Endothelial cell of umbilical vein (primary cell): ENCODE results near the gene ACTG1. TPM values are rescaled to one million over a fixed set of nuclear protein-coding genes. Genes with fewer than 3 reads are reported as not detected.

Experiments used
- BruUV-seq: library from RNA; stranded (reverse); fragments of 400-500 nt; replicated peaks from 2 replicates; lab custom pipeline; 2021; lab: Mats Ljungman, UMichigan
- CTCF ChIA-PET: fragments of 300-600, 350-600 bp; sonication (Branson Sonifier 250); formaldehyde crosslinking; loops from one replicate; lab custom pipeline; 2021; ENCODE audit warnings: antibody characterized with exemption, inconsistent platforms; lab: Charles Lee
- POLR2A ChIA-PET: fragments of 300-600, 350-600 bp; sonication (Branson Sonifier 250); formaldehyde crosslinking; loops from one replicate; lab custom pipeline; 2021; ENCODE audit warnings: antibody characterized with exemption, inconsistent platforms; lab: Charles Lee
- DNase-seq: peaks from one replicate; pipeline ENCODE4 v3.0.0-alpha.2; 2011; ENCODE audit warnings: low read depth, low spot score
- FAIRE-seq: peaks from 2 replicates; lab custom pipeline; 2011; peaks lifted over from hg19 to GRCh38; lab: Jason Lieb, UNC
- H2AFZ ChIP-seq: 2 replicates; pipeline ENCODE4 v1.6.0; 2012; ENCODE audit warnings: low read depth, low read length, control low read depth, inconsistent platforms
- H3K27ac ChIP-seq: 2 replicates; pipeline ENCODE4 v1.5.1; 2011; ENCODE audit warnings: low read depth, mild to moderate bottlenecking, control low read depth, low read length, moderate library complexity; ENCODE audit not compliant: insufficient read depth
- H3K27me3 ChIP-seq, 2 experiments: 2 replicates each; pipeline versions ENCODE4 v1.6.0 to v1.6.1; 2011; ENCODE audit warnings: low read length in 2 of 2, mixed read lengths in 1 of 2; ENCODE audit not compliant: control insufficient read depth in 2 of 2, insufficient read depth in 2 of 2
- H3K36me3 ChIP-seq, 2 experiments: 2 replicates in 1 of 2; 3 replicates in 1 of 2; pipeline ENCODE4 v1.5.1; 2011; ENCODE audit warnings: low read length in 2 of 2, mild to moderate bottlenecking in 1 of 2, moderate library complexity in 1 of 2; ENCODE audit not compliant: control insufficient read depth in 2 of 2, insufficient read depth in 2 of 2; ENCODE audit errors: extremely low read depth in 1 of 2
- H3K4me1 ChIP-seq: 3 replicates; pipeline ENCODE4 v1.5.1; 2011; ENCODE audit warnings: mild to moderate bottlenecking, low read length; ENCODE audit not compliant: control insufficient read depth, insufficient read depth; ENCODE audit errors: extremely low read depth
- H3K4me2 ChIP-seq: 2 replicates; pipeline ENCODE4 v1.6.1; 2011; ENCODE audit warnings: low read length, control low read depth, mixed read lengths; ENCODE audit not compliant: insufficient read depth
- H3K4me3 ChIP-seq, 3 experiments: fragments of 200-600 bp in 1 of 3; sonication (generic), shearing (Covaris generic) in 1 of 3; replicated peaks in 1 of 3; 2 replicates each; pipeline ENCODE4 v1.5.1; 2011 to 2016; ENCODE audit warnings: control low read depth in 3 of 3, low read length in 3 of 3, mild to moderate bottlenecking in 2 of 3, inconsistent platforms in 1 of 3, low read depth in 1 of 3, moderate library complexity in 1 of 3; ENCODE audit not compliant: insufficient read depth in 1 of 3
- H3K79me2 ChIP-seq: 2 replicates; pipeline ENCODE4 v1.6.0; 2012; ENCODE audit warnings: low read length, inconsistent platforms; ENCODE audit not compliant: control insufficient read depth, insufficient read depth
- H3K9ac ChIP-seq: replicated peaks from 2 replicates; pipeline ENCODE3; 2011; ENCODE audit warnings: low read length, control low read depth; ENCODE audit not compliant: insufficient read depth; ENCODE audit errors: extremely low read depth
- H3K9me1 ChIP-seq: replicated peaks from 3 replicates; pipeline ENCODE4 v1.6.0; 2011; ENCODE audit warnings: mild to moderate bottlenecking, low read length; ENCODE audit not compliant: control insufficient read depth, insufficient read depth; ENCODE audit errors: extremely low read depth
- H3K9me3 ChIP-seq: replicated peaks from 2 replicates; pipeline ENCODE4 v1.5.1; 2012; ENCODE audit warnings: low read length, inconsistent platforms; ENCODE audit not compliant: control insufficient read depth, insufficient read depth
- H4K20me1 ChIP-seq: replicated peaks from 2 replicates; pipeline ENCODE3; 2011; ENCODE audit warnings: mild to moderate bottlenecking, low read length; ENCODE audit not compliant: control insufficient read depth, insufficient read depth; ENCODE audit errors: extremely low read depth
- EZH2 ChIP-seq: IDR thresholded peaks from 2 replicates; pipeline ENCODE4 v1.6.1; 2012; ENCODE audit warnings: borderline replicate concordance, low read depth, mild to moderate bottlenecking, moderate library complexity, low read length, inconsistent platforms; ENCODE audit not compliant: severe bottlenecking
- FOS ChIP-seq: IDR thresholded peaks from 2 replicates; pipeline ENCODE4 v1.6.1; 2011; ENCODE audit warnings: mild to moderate bottlenecking, low read length, moderate library complexity, borderline replicate concordance; ENCODE audit not compliant: insufficient read depth
- GATA2 ChIP-seq: IDR thresholded peaks from 2 replicates; pipeline ENCODE4 v1.7.0; 2011; ENCODE audit warnings: low read depth, mild to moderate bottlenecking, moderate library complexity, mixed read lengths, low read length; ENCODE audit not compliant: insufficient read length, insufficient read depth
- JUN ChIP-seq: IDR thresholded peaks from 2 replicates; pipeline ENCODE4 v1.6.1; 2011; ENCODE audit warnings: borderline replicate concordance, low read depth; ENCODE audit not compliant: insufficient read length, insufficient read depth
- MYC ChIP-seq: IDR thresholded peaks from one replicate; pipeline ENCODE4 v1.6.1; 2011; ENCODE audit warnings: mild to moderate bottlenecking, low read depth, low read length
- POLR2A ChIP-seq: IDR thresholded peaks from 2 replicates; pipeline ENCODE4 v1.6.1; 2012; ENCODE audit warnings: low read depth, mild to moderate bottlenecking, control low read depth, low read length
- POLR2AphosphoS5 ChIP-seq: IDR thresholded peaks from 2 replicates; pipeline ENCODE4 v1.6.1; 2012; ENCODE audit warnings: low read depth, mild to moderate bottlenecking, control low read depth, low read length, moderate library complexity; ENCODE audit not compliant: insufficient read depth
- dilution Hi-C: fragments of 300-500 bp; cut with MboI; formaldehyde crosslinking; loops from one replicate; pipeline ENCODE4 v1.15.0; 2019; ENCODE audit warnings: low sequenced_read_pairs; ENCODE audit not compliant: extremely low pct_ligation_motif_present
- intact Hi-C: fragments of 100-400 bp; cut with micrococcal nuclease; formaldehyde crosslinking; loops from one replicate; pipeline ENCODE4 v1.10.0; 2022
- polyA plus RNA-seq, 4 experiments: library from polyadenylated mRNA; depleted of rRNA in 3 of 4; stranded (reverse) in 3 of 4; unstranded in 1 of 4; fragments of >200 nt; gene quantifications; 2 replicates each; pipeline versions ENCODE4 v1.2.1 to v1.2.3, GENCODE V29; 2011 to 2012; ENCODE audit warnings: missing spikeins in 1 of 4
- total RNA-seq: library from RNA; stranded (reverse); gene quantifications from 2 replicates; pipeline ENCODE4 v1.2.3, GENCODE V29; 2021
- TF ChIP-seq, protein P1 (sequence below): IDR thresholded peaks from 2 replicates; pipeline ENCODE4 v1.6.1; 2011; ENCODE audit not compliant: insufficient read depth, insufficient read length
- TF ChIP-seq, protein P2 (sequence below), 2 donors: IDR thresholded peaks; 1 replicate in 1 of 2; 2 replicates in 1 of 2; pipeline ENCODE4 v1.5.1; 2011; ENCODE audit warnings: low read length in 2 of 2, mild to moderate bottlenecking in 2 of 2, moderate library complexity in 2 of 2, control low read depth in 1 of 2, inconsistent platforms in 1 of 2, low read depth in 1 of 2; ENCODE audit not compliant: insufficient read depth in 1 of 2; ENCODE audit errors: extremely low read depth in 1 of 2

The ACTG1 gene
- total and polyA plus RNA-seq, 2 donors (not counting 3 experiments of a cell fraction or from before 2014, with no cell fraction given): 6,127 to 10,663 TPM

DNA sequence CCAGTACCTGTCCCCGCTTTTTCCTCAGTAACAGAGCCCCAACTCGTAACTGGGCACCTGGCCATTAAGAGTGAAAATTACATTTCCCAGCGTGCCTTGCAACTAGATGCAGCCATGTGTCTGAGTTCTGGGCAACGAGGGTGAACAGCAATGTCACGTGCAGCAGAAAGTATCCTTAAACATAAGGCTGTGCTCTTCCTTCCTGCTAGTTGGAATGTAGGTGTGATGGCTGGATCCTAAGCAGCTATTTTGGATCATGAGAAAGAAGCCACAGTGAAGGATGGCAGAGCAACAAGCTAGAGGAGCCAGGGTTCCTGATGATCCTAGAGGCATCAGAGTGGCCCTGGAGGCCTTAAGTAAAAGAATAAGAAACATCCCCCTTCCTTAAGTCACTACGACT lies 36.0 kb downstream of the ACTG1 start:
- no peak for FAIRE-seq
- CTCF ChIA-PET: interaction anchor here (0.9 kb wide), 1 partner anchor 36 kb away, joined by 4 read pairs; no protein-coding TSS in a partner anchor
- H3K79me2 ChIP-seq: no peaks in the 10 kb centered on the region
- H3K9me1 ChIP-seq: no peaks in the 10 kb centered on the region
- POLR2A ChIA-PET: no interaction called here
- H3K27ac ChIP-seq: no peak overlapping the region
- H4K20me1 ChIP-seq: no peaks in the 10 kb centered on the region
- intact Hi-C loops: no loop called here
- no peaks in the 10 kb centered on the region for H3K36me3 ChIP-seq
- no peak overlapping the region for H3K9ac ChIP-seq
- no peak overlapping the region for H3K4me2 ChIP-seq
- no peak for DNase-seq
- peaks cover 1% of the 10 kb centered on the region for H3K4me1 ChIP-seq
- BruUV-seq: no TSS peak
- dilution Hi-C loops: no loop called here
- H3K9me3 ChIP-seq: no peaks in the 10 kb centered on the region
- no peak overlapping the region for H3K4me3 ChIP-seq
- no peak for TF ChIP-seq POLR2A
- no peak for TF ChIP-seq JUN
- TF ChIP-seq FOS: no peak
- TF ChIP-seq, protein P1, sequence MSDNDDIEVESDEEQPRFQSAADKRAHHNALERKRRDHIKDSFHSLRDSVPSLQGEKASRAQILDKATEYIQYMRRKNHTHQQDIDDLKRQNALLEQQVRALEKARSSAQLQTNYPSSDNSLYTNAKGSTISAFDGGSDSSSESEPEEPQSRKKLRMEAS: no peak
- TF ChIP-seq POLR2AphosphoS5: no peak
- TF ChIP-seq GATA2: no peak
- TF ChIP-seq MYC: no peak
- TF ChIP-seq, protein P2, sequence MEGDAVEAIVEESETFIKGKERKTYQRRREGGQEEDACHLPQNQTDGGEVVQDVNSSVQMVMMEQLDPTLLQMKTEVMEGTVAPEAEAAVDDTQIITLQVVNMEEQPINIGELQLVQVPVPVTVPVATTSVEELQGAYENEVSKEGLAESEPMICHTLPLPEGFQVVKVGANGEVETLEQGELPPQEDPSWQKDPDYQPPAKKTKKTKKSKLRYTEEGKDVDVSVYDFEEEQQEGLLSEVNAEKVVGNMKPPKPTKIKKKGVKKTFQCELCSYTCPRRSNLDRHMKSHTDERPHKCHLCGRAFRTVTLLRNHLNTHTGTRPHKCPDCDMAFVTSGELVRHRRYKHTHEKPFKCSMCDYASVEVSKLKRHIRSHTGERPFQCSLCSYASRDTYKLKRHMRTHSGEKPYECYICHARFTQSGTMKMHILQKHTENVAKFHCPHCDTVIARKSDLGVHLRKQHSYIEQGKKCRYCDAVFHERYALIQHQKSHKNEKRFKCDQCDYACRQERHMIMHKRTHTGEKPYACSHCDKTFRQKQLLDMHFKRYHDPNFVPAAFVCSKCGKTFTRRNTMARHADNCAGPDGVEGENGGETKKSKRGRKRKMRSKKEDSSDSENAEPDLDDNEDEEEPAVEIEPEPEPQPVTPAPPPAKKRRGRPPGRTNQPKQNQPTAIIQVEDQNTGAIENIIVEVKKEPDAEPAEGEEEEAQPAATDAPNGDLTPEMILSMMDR (IDR thresholded peaks at IDR 0.05; ENCODE audit: extremely low read depth in 1 of 2, insufficient read depth in 1 of 2, low read depth in 1 of 2, low read length in 2 of 2): no peak
- no peak for TF ChIP-seq EZH2
- H2AFZ ChIP-seq: no peak overlapping the region
- H3K27me3 ChIP-seq: peaks cover 0 to 1% of the 10 kb centered on the region in 2 experiments
